Skeletal muscle tissue (tissue), 4 donors: ENCODE results near the gene RASAL2. TPM values are rescaled to one million over a fixed set of nuclear protein-coding genes. Genes with fewer than 3 reads are reported as not detected.

Experiments used
- H3K27ac ChIP-seq: one replicate; pipeline ENCODE4 v1.7.0; 2013; ENCODE audit warnings: mild to moderate bottlenecking, low read depth, low read length, inconsistent platforms
- H3K27me3 ChIP-seq, 3 donors: one replicate each; pipeline ENCODE4 v1.7.0; 2013; ENCODE audit warnings: low read length in 3 of 3; ENCODE audit not compliant: control insufficient read depth in 3 of 3, insufficient read depth in 3 of 3
- H3K36me3 ChIP-seq, 3 donors: one replicate each; pipeline ENCODE4 v1.7.0; 2013; ENCODE audit warnings: low read length in 3 of 3; ENCODE audit not compliant: control insufficient read depth in 3 of 3, insufficient read depth in 3 of 3
- H3K4me1 ChIP-seq, 3 donors: one replicate each; pipeline ENCODE4 v1.7.0; 2013; ENCODE audit warnings: low read length in 3 of 3, mild to moderate bottlenecking in 3 of 3; ENCODE audit not compliant: control insufficient read depth in 3 of 3, insufficient read depth in 3 of 3
- H3K4me3 ChIP-seq, 3 donors: one replicate each; pipeline ENCODE4 v1.7.0; 2013; ENCODE audit warnings: low read length in 3 of 3
- H3K9ac ChIP-seq, 3 donors: one replicate each; pipeline ENCODE4 v1.7.0; 2013; ENCODE audit warnings: low read length in 3 of 3, mild to moderate bottlenecking in 3 of 3, moderate library complexity in 2 of 3, low read depth in 1 of 3
- H3K9me3 ChIP-seq, 3 donors: one replicate each; pipeline ENCODE4 v1.7.0; 2013; ENCODE audit warnings: low read length in 3 of 3; ENCODE audit not compliant: control insufficient read depth in 3 of 3
- total RNA-seq: library from RNA; depleted of rRNA; stranded (reverse); fragments of >200 nt; gene quantifications from one replicate; pipeline ENCODE4 v1.2.3, GENCODE V29; 2014
- donor health status: Osteomylitis.

RASAL2 gene
- total RNA-seq, 1 donor from 2014 or later: 8.4 TPM

- H3K36me3 ChIP-seq: peaks cover 4 to 18% (median 12%) of the 10 kb centered on the region in 3 donors
These were observed 363.7 kb downstream of the RASAL2 start for GRCh38 chr1:178457651-178458050.

GRCh38 chr1:178458203-178458602 is 364.3 kb downstream of the RASAL2 start:
- Histone ChIP-seq H3K4me1 (no peaks in the 10 kb centered on the region), H3K36me3 (peaks cover 4 to 18% (median 12%) of the 10 kb centered on the region in 3 donors), H3K9ac (no peak overlapping the region), H3K27ac (no peak overlapping the region), H3K27me3 (no peaks in the 10 kb centered on the region), H3K9me3 (no peaks in the 10 kb centered on the region), H3K4me3 (no peak overlapping the region)

More at GRCh38 chr1:178457651-178458050, 363.7 kb downstream of the RASAL2 start:
- Histone ChIP-seq H3K4me3 (no peak overlapping the region), H3K27ac (no peak overlapping the region), H3K9ac (no peak overlapping the region), H3K27me3 (no peaks in the 10 kb centered on the region), H3K9me3 (no peaks in the 10 kb centered on the region), H3K4me1 (no peaks in the 10 kb centered on the region)

- H3K9me3 ChIP-seq: no peaks in the 10 kb centered on the region
- H3K36me3 ChIP-seq: peaks cover 8 to 28% (median 12%) of the 10 kb centered on the region in 3 donors
- no peak overlapping the region for H3K27ac ChIP-seq
- H3K9ac ChIP-seq: no peak overlapping the region
- no peak overlapping the region for H3K4me3 ChIP-seq
- no peaks in the 10 kb centered on the region for H3K4me1 ChIP-seq
- no peaks in the 10 kb centered on the region for H3K27me3 ChIP-seq
These were observed 367.2 kb downstream of the RASAL2 start for GRCh38 chr1:178461104-178461503.

GRCh38 chr1:178461701-178462100 is 367.8 kb downstream of the RASAL2 start:
- H3K27me3 ChIP-seq: no peaks in the 10 kb centered on the region
- H3K27ac ChIP-seq: no peak overlapping the region
- peaks cover 12 to 32% (median 12%) of the 10 kb centered on the region in 3 donors for H3K36me3 ChIP-seq
- H3K9ac ChIP-seq: no peak overlapping the region
- no peaks in the 10 kb centered on the region for H3K4me1 ChIP-seq
- H3K9me3 ChIP-seq: no peaks in the 10 kb centered on the region
- H3K4me3 ChIP-seq: no peak overlapping the region

GRCh38 chr1:178464141-178464540 is 370.2 kb downstream of the RASAL2 start:
- no peaks in the 10 kb centered on the region for H3K9me3 ChIP-seq
- H3K9ac ChIP-seq: no peak overlapping the region
- H3K4me1 ChIP-seq: no peaks in the 10 kb centered on the region
- peaks cover 19 to 36% (median 25%) of the 10 kb centered on the region in 3 donors for H3K36me3 ChIP-seq
- no peaks in the 10 kb centered on the region for H3K27me3 ChIP-seq
- no peak overlapping the region for H3K4me3 ChIP-seq
- no peak overlapping the region for H3K27ac ChIP-seq

GRCh38 chr1:178464566-178464965 is 370.7 kb downstream of the RASAL2 start:
- Histone ChIP-seq H3K27me3 (no peaks in the 10 kb centered on the region), H3K9me3 (no peaks in the 10 kb centered on the region), H3K27ac (no peak overlapping the region), H3K4me1 (no peaks in the 10 kb centered on the region), H3K36me3 (peaks cover 19 to 38% (median 28%) of the 10 kb centered on the region in 3 donors), H3K4me3 (no peak overlapping the region), H3K9ac (no peak overlapping the region)

- H3K4me1 ChIP-seq: no peaks in the 10 kb centered on the region
- H3K36me3 ChIP-seq: peaks cover 19 to 38% (median 28%) of the 10 kb centered on the region in 3 donors
- no peak overlapping the region for H3K27ac ChIP-seq
- no peaks in the 10 kb centered on the region for H3K27me3 ChIP-seq
- H3K9me3 ChIP-seq: no peaks in the 10 kb centered on the region
- no peak overlapping the region for H3K4me3 ChIP-seq
- no peak overlapping the region for H3K9ac ChIP-seq
These were observed 371.1 kb downstream of the RASAL2 start for GRCh38 chr1:178465011-178465410.

- H3K27ac ChIP-seq: no peak overlapping the region
- no peaks in the 10 kb centered on the region for H3K27me3 ChIP-seq
- H3K36me3 ChIP-seq: peaks cover 19 to 46% (median 29%) of the 10 kb centered on the region in 3 donors
- H3K4me3 ChIP-seq: no peak overlapping the region
- H3K4me1 ChIP-seq: no peaks in the 10 kb centered on the region
- no peaks in the 10 kb centered on the region for H3K9me3 ChIP-seq
- H3K9ac ChIP-seq: no peak overlapping the region
These were observed 373.9 kb downstream of the RASAL2 start for GRCh38 chr1:178467837-178468236.

- Histone ChIP-seq H3K4me3 (no peak overlapping the region), H3K4me1 (no peaks in the 10 kb centered on the region), H3K9me3 (no peaks in the 10 kb centered on the region), H3K9ac (no peak overlapping the region), H3K27ac (no peak overlapping the region), H3K36me3 (peaks cover 19 to 54% (median 31%) of the 10 kb centered on the region in 3 donors), H3K27me3 (no peaks in the 10 kb centered on the region)
These were observed 376.6 kb downstream of the RASAL2 start for GRCh38 chr1:178470411-178470960.

GRCh38 chr1:178472531-178472930 is 378.6 kb downstream of the RASAL2 start:
- no peaks in the 10 kb centered on the region for H3K27me3 ChIP-seq
- no peaks in the 10 kb centered on the region for H3K9me3 ChIP-seq
- H3K4me1 ChIP-seq: no peaks in the 10 kb centered on the region
- no peak overlapping the region for H3K9ac ChIP-seq
- H3K4me3 ChIP-seq: no peak overlapping the region
- no peak overlapping the region for H3K27ac ChIP-seq
- H3K36me3 ChIP-seq: peaks cover 6 to 44% (median 19%) of the 10 kb centered on the region in 3 donors
